ENCODE data around the gene GJB6.

- TF ChIP-seq CTCF (conservative IDR thresholded peaks at IDR 0.05) (no peak), EZH2 (IDR thresholded peaks at IDR 0.05; ENCODE audit: low read depth) (no peak)
Measured at GRCh38 chr13:20198781-20199180, 33.3 kb downstream of the GJB6 start.

Measured in PC-9 (cell line).